SK-N-SH (cell line): Measurements from ENCODE around the gene ENTPD6. TPM values are rescaled to one million over a fixed set of nuclear protein-coding genes. Genes with fewer than 3 reads are reported as not detected.
A peak's percentile ranks its signal among the peaks of the same experiment; 100 is the strongest.

Experiments
- CTCF ChIA-PET: fragments of 300-600, 350-600 bp; formaldehyde crosslinking; extraction: SDS; loops from one replicate; lab custom pipeline; 2021; lab: Yijun Ruan, JAX
- POLR2A ChIA-PET: fragments of 350-600 bp; sonication (Branson Sonifier 250); formaldehyde crosslinking; extraction: SDS; loops from one replicate; lab custom pipeline; 2020; ENCODE audit warnings: antibody characterized with exemption, inconsistent platforms; lab: Yijun Ruan, JAX
- DNase-seq: peaks from one replicate; pipeline ENCODE4 v3.0.0; 2012
- H2AFZ ChIP-seq: fragments of 200-600 bp; sonication (generic); 2 replicates; pipeline ENCODE4 v1.8.1; 2016; ENCODE audit warnings: antibody characterized with exemption, mild to moderate bottlenecking, low read depth
- H3F3A ChIP-seq: fragments of 200-600 bp; sonication (generic); replicated peaks from 2 replicates; pipeline ENCODE3; 2016; ENCODE audit warnings: antibody characterized with exemption, mild to moderate bottlenecking; ENCODE audit not compliant: insufficient read depth
- H3K27ac ChIP-seq, 2 experiments: fragments of 200-500 bp in 1 of 2; fragments of 200-600 bp in 1 of 2; sonication (Bioruptor generic) in 1 of 2; sonication (generic), shearing (Covaris generic) in 1 of 2; 2 replicates each; pipeline versions ENCODE4 v1.5.1 to v1.6.1; 2014 to 2016; ENCODE audit warnings: low read depth in 2 of 2, inconsistent platforms in 1 of 2, low read length in 1 of 2, mild to moderate bottlenecking in 1 of 2, mixed read lengths in 1 of 2
- H3K27me3 ChIP-seq: fragments of 200-600 bp; sonication (generic), shearing (Covaris generic); 2 replicates; pipeline ENCODE4 v1.6.1; 2016; ENCODE audit warnings: mixed run types; ENCODE audit not compliant: insufficient read depth
- H3K36me3 ChIP-seq, 2 experiments: fragments of 200-500 bp in 1 of 2; fragments of 200-600 bp in 1 of 2; sonication (Bioruptor generic) in 1 of 2; sonication (generic) in 1 of 2; replicated peaks in 1 of 2; 2 replicates each; pipeline versions ENCODE3 to v1.5.1; 2014 to 2016; ENCODE audit warnings: low read length in 1 of 2, mild to moderate bottlenecking in 1 of 2; ENCODE audit not compliant: insufficient read depth in 2 of 2, control insufficient read depth in 1 of 2
- H3K4me1 ChIP-seq, 2 experiments: fragments of 200-500 bp in 1 of 2; fragments of 200-600 bp in 1 of 2; sonication (Bioruptor generic) in 1 of 2; sonication (generic), shearing (Covaris generic) in 1 of 2; 2 replicates each; pipeline versions ENCODE4 v1.5.1 to v1.6.1; 2014 to 2016; ENCODE audit warnings: low read depth in 1 of 2, low read length in 1 of 2, mixed run types in 1 of 2; ENCODE audit not compliant: insufficient read depth in 2 of 2, control insufficient read depth in 1 of 2
- H3K4me2 ChIP-seq: fragments of 200-600 bp; sonication (generic), shearing (Covaris generic); 2 replicates; pipeline ENCODE4 v1.6.1; 2017; ENCODE audit warnings: mixed run types
- H3K4me3 ChIP-seq, 2 experiments: fragments of 200-500 bp in 1 of 2; fragments of 200-600 bp in 1 of 2; sonication (Bioruptor generic) in 1 of 2; sonication (generic), shearing (Covaris generic) in 1 of 2; 2 replicates each; pipeline versions ENCODE4 v1.5.1 to v1.8.1; 2014 to 2016; ENCODE audit warnings: low read depth in 2 of 2, inconsistent platforms in 1 of 2, low read length in 1 of 2, mild to moderate bottlenecking in 1 of 2, mixed read lengths in 1 of 2, moderate library complexity in 1 of 2
- H3K79me2 ChIP-seq: fragments of 200-600 bp; sonication (generic); 2 replicates; pipeline ENCODE4 v1.8.1; 2017; ENCODE audit warnings: mild to moderate bottlenecking; ENCODE audit not compliant: insufficient read depth
- H3K9ac ChIP-seq: fragments of 200-600 bp; sonication (generic); 2 replicates; pipeline ENCODE4 v1.6.1; 2017; ENCODE audit warnings: mixed run types
- H3K9me2 ChIP-seq: fragments of 200-600 bp; sonication (generic); 2 replicates; pipeline ENCODE4 v1.6.1; 2017; ENCODE audit warnings: mixed run types
- H3K9me3 ChIP-seq: fragments of 200-600 bp; sonication (generic); 2 replicates; pipeline ENCODE4 v1.6.1; 2017; ENCODE audit warnings: mixed run types, mild to moderate bottlenecking, moderate library complexity
- H4K20me1 ChIP-seq: fragments of 200-600 bp; sonication (generic); 2 replicates; pipeline ENCODE4 v1.6.1; 2017; ENCODE audit warnings: mild to moderate bottlenecking, mixed run types; ENCODE audit not compliant: insufficient read depth
- CHD2 ChIP-seq: fragments of 150-350 bp; IDR thresholded peaks from 2 replicates; pipeline ENCODE4 v1.6.1; 2018; ENCODE audit warnings: low read length; ENCODE audit not compliant: partially characterized antibody
- EZH2phosphoT487 ChIP-seq: fragments of 200-600 bp; sonication (generic); IDR thresholded peaks from 2 replicates; pipeline ENCODE4 v1.6.1; 2017; ENCODE audit warnings: low read depth, mixed run types, mild to moderate bottlenecking, antibody characterized with exemption, moderate library complexity, borderline replicate concordance
- FOXJ3 ChIP-seq: sonication (generic); formaldehyde crosslinking; IDR thresholded peaks from 2 replicates; pipeline ENCODE4 v1.5.1; 2020; ENCODE audit warnings: mild to moderate bottlenecking, missing genetic modification reagents
- GATA2 ChIP-seq: sonication (generic); formaldehyde crosslinking; IDR thresholded peaks from 2 replicates; pipeline ENCODE4 v1.5.0; 2020; ENCODE audit warnings: mild to moderate bottlenecking, missing genetic modification reagents
- JUND ChIP-seq: IDR thresholded peaks from 2 replicates; pipeline ENCODE4 v1.4.0; 2012
- MEF2A ChIP-seq: IDR thresholded peaks from 2 replicates; pipeline ENCODE4 v1.4.0; 2012; ENCODE audit warnings: low read depth, borderline replicate concordance
- MXI1 ChIP-seq: IDR thresholded peaks from 2 replicates; pipeline ENCODE4 v1.6.1; 2012; ENCODE audit warnings: mild to moderate bottlenecking, low read depth, low read length, improper control_type of control experiment
- POLR2AphosphoS5 ChIP-seq: IDR thresholded peaks from 2 replicates; pipeline ENCODE4 v1.6.1; 2012; ENCODE audit warnings: low read depth, low read length
- RFX5 ChIP-seq: IDR thresholded peaks from 2 replicates; pipeline ENCODE4 v1.6.1; 2012; ENCODE audit warnings: mild to moderate bottlenecking, improper control_type of control experiment, low read length
- TAF1 ChIP-seq: IDR thresholded peaks from 2 replicates; pipeline ENCODE4 v1.6.1; 2012; ENCODE audit warnings: low read depth, mild to moderate bottlenecking, low read length, moderate library complexity, borderline replicate concordance
- TCF12 ChIP-seq: IDR thresholded peaks from 2 replicates; pipeline ENCODE4 v1.4.0; 2012
- WGBS: methylation state at CpG from one replicate; pipeline ENCODE4 v1.1.6; 2017; ENCODE audit warnings: low lambda C conversion rate; 5-methylcytosine and 5-hydroxymethylcytosine counted together
- polyA plus RNA-seq, 3 experiments: library from polyadenylated mRNA; depleted of rRNA; stranded (reverse); fragments of >200 nt; gene quantifications; 2 replicates each; pipeline ENCODE4 v1.2.3, GENCODE V29; 2012
- TF ChIP-seq, protein P1 (sequence below): IDR thresholded peaks from 2 replicates; pipeline ENCODE4; 2012
- TF ChIP-seq, protein P2 (sequence below): IDR thresholded peaks from 2 replicates; pipeline ENCODE4 v1.6.1; 2012; ENCODE audit warnings: mild to moderate bottlenecking, low read depth, low read length, moderate library complexity
- TF ChIP-seq, protein P3 (sequence below): fragments of 150-350 bp; IDR thresholded peaks from 2 replicates; pipeline ENCODE4 v1.6.1; 2016; ENCODE audit warnings: mild to moderate bottlenecking, low read depth, low read length
- TF ChIP-seq, protein P4 (sequence below): IDR thresholded peaks from 2 replicates; pipeline ENCODE4 v1.4.0; 2012; ENCODE audit warnings: low read depth, borderline replicate concordance
- TF ChIP-seq, protein P5 (sequence below): fragments of 150-350 bp; IDR thresholded peaks from 2 replicates; pipeline ENCODE4 v1.6.1; 2017; ENCODE audit warnings: antibody characterized with exemption, low read length, low read depth, borderline replicate concordance

The ENTPD6 gene
- polyA plus RNA-seq, 1 of the 3 experiments (the other 2 are of a cell fraction), result 76.1 TPM

DNA sequence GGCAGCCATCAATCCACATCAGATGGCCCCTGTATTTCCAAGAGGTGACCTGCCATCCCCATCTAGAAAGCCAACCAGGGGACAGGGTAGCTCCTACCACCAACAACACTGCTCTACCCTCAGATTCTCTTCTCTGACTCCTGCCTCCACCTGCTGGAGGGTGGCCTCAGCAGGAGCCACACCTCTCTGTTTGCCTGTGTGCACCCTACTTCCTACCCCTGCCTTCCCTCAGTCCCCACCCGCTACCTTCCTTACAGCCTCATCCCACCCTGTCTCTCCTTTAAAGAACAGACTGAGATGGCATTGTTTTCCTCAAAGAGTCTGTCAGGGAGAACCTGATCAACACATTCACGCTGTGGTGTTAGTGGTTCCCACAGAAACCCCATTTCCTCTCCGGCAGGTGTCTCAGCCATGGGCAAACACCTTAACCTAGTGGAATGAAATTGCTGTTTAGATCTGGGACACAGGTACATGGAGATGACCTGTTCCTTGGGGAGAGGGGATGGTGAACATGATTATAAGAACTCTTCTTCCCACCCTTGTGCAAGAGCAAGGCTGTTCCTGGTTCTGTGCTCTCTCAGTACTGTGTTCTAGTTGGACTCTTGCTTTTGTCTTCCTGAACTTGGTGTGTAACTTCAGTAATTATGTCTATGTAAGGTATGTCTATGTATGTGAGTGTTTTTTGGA, 1.8 kb downstream of the ENTPD6 start:
- ChIA-PET CTCF (interaction anchor here (1.2 kb wide), 1 partner anchor 7 kb away, joined by 4 read pairs; no protein-coding TSS in a partner anchor), POLR2A (no interaction called here)
- Histone ChIP-seq H3K9me3 (no peaks in the 10 kb centered on the region), H3K4me2 (peak overlapping the region; percentile 91), H4K20me1 (peaks cover 3% of the 10 kb centered on the region; the same call in 1 of the 2 replicates), H3K4me1 (peaks cover 0 to 22% of the 10 kb centered on the region in 2 experiments; a peak in 3 of 4 replicates), H2AFZ (no peak overlapping the region), H3K27me3 (no peaks in the 10 kb centered on the region), H3K79me2 (peaks cover 66% of the 10 kb centered on the region), H3K27ac (no peak overlapping the region), H3K9ac (no peak overlapping the region), H3K36me3 (no peaks in the 10 kb centered on the region), H3K9me2 (no peaks in the 10 kb centered on the region), H3F3A (peaks cover 4% of the 10 kb centered on the region), H3K4me3 (no peak overlapping the region; a peak in 1 of 4 replicates)
- TF ChIP-seq MXI1, result no peak
- no peak for TF ChIP-seq RFX5
- TF ChIP-seq JUND, result no peak
- no peak for TF ChIP-seq FOXJ3 (CRISPR knock-in tag)
- TF ChIP-seq, protein P1, sequence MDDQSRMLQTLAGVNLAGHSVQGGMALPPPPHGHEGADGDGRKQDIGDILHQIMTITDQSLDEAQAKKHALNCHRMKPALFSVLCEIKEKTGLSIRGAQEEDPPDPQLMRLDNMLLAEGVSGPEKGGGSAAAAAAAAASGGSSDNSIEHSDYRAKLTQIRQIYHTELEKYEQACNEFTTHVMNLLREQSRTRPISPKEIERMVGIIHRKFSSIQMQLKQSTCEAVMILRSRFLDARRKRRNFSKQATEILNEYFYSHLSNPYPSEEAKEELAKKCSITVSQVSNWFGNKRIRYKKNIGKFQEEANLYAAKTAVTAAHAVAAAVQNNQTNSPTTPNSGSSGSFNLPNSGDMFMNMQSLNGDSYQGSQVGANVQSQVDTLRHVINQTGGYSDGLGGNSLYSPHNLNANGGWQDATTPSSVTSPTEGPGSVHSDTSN, result no peak
- TF ChIP-seq, protein P2, sequence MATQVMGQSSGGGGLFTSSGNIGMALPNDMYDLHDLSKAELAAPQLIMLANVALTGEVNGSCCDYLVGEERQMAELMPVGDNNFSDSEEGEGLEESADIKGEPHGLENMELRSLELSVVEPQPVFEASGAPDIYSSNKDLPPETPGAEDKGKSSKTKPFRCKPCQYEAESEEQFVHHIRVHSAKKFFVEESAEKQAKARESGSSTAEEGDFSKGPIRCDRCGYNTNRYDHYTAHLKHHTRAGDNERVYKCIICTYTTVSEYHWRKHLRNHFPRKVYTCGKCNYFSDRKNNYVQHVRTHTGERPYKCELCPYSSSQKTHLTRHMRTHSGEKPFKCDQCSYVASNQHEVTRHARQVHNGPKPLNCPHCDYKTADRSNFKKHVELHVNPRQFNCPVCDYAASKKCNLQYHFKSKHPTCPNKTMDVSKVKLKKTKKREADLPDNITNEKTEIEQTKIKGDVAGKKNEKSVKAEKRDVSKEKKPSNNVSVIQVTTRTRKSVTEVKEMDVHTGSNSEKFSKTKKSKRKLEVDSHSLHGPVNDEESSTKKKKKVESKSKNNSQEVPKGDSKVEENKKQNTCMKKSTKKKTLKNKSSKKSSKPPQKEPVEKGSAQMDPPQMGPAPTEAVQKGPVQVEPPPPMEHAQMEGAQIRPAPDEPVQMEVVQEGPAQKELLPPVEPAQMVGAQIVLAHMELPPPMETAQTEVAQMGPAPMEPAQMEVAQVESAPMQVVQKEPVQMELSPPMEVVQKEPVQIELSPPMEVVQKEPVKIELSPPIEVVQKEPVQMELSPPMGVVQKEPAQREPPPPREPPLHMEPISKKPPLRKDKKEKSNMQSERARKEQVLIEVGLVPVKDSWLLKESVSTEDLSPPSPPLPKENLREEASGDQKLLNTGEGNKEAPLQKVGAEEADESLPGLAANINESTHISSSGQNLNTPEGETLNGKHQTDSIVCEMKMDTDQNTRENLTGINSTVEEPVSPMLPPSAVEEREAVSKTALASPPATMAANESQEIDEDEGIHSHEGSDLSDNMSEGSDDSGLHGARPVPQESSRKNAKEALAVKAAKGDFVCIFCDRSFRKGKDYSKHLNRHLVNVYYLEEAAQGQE, result no peak
- no peak for TF ChIP-seq TCF12
- TF ChIP-seq, protein P3, sequence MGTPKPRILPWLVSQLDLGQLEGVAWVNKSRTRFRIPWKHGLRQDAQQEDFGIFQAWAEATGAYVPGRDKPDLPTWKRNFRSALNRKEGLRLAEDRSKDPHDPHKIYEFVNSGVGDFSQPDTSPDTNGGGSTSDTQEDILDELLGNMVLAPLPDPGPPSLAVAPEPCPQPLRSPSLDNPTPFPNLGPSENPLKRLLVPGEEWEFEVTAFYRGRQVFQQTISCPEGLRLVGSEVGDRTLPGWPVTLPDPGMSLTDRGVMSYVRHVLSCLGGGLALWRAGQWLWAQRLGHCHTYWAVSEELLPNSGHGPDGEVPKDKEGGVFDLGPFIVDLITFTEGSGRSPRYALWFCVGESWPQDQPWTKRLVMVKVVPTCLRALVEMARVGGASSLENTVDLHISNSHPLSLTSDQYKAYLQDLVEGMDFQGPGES, result no peak
- TF ChIP-seq, protein P4, sequence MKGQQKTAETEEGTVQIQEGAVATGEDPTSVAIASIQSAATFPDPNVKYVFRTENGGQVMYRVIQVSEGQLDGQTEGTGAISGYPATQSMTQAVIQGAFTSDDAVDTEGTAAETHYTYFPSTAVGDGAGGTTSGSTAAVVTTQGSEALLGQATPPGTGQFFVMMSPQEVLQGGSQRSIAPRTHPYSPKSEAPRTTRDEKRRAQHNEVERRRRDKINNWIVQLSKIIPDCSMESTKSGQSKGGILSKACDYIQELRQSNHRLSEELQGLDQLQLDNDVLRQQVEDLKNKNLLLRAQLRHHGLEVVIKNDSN, result no peak
- TF ChIP-seq CHD2, result no peak
- TF ChIP-seq, protein P5, sequence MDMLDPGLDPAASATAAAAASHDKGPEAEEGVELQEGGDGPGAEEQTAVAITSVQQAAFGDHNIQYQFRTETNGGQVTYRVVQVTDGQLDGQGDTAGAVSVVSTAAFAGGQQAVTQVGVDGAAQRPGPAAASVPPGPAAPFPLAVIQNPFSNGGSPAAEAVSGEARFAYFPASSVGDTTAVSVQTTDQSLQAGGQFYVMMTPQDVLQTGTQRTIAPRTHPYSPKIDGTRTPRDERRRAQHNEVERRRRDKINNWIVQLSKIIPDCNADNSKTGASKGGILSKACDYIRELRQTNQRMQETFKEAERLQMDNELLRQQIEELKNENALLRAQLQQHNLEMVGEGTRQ, result no peak
- TF ChIP-seq POLR2AphosphoS5, result no peak
- no peak for TF ChIP-seq GATA2 (CRISPR knock-in tag)
- TF ChIP-seq TAF1, result no peak
- no peak for TF ChIP-seq EZH2phosphoT487
- no peak for TF ChIP-seq MEF2A
- DNase-seq, result no peak
- 100% methylated on average over 3 of the region's 3 CpGs for WGBS
